HG02642 (cell line): Measurements from ENCODE around the gene MAP1LC3B2.
A peak's percentile ranks its signal among the peaks of the same experiment; 100 is the strongest.

Experiments used
- ATAC-seq: cut with Tn5 transposase; IDR thresholded peaks from one replicate; pipeline ENCODE4 v1.9.1; 2021; ENCODE audit warnings: mild to moderate bottlenecking; ENCODE audit not compliant: unreplicated experiment, poor library complexity

MAP1LC3B2 gene

DNA sequence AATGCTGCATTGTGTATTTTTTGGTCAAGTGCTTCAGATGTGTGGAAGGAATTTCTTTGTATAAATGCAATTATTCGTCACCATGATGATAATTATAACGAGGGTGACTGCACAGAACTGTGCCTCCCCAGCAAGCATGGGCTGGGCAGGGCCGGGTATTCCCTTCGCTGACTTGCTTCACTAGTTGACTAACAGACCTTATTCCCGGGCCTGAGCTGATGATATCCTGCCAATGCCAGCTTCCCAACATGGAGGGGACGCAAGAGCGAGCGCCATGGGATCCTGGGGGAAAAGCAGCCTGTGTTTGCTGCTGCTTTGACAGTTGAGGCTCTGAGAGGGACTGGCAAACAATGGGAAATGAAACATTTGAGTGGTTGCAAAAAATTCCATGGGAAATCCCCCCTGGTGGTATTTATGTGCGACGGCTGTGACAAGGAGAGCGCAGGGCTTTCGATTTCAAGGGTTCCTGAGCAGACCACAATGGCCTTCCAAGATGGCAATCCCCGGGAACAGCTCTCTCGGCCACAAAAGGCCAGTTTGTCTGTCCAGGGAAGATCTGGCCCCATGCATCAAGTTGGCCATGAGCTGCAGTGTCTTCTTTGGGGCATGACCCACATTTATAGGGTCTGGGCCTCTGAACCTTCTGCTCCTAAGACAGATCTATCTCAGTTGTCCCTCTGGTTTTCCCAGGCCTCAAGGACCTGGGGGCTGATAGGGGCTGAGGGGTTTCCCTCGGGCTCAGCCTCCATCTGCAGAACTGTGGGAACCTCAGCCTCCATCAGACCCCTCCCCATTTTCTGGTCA, 21.9 kb upstream of the MAP1LC3B2 start:
- peak; percentile 37 for ATAC-seq

DNA sequence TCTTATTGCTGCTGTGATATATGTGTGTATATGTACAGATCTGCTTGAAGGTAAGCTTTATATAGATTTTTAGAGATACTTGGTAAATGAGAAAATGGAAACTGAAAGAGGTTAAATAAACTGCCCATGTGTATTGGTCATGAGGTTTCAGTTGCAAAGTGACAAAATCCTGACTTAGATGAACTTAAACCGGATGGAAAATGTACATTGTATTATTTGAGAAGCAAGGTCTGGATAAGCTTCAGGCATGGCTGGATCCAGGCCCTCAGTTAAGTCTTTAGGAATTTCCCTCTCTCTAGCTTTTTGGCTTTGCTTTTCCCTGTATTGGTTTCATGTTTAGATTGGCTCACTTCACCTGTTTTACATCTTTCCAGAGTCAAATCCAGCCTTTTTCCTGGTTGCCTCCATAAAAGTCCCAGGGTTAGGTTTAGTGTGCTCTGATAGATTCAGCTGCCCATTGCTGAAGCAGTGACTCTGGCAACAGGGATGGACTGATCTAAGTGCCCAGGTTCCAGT, 21.0 kb upstream of the MAP1LC3B2 start:
- peak; percentile 51 for ATAC-seq

DNA sequence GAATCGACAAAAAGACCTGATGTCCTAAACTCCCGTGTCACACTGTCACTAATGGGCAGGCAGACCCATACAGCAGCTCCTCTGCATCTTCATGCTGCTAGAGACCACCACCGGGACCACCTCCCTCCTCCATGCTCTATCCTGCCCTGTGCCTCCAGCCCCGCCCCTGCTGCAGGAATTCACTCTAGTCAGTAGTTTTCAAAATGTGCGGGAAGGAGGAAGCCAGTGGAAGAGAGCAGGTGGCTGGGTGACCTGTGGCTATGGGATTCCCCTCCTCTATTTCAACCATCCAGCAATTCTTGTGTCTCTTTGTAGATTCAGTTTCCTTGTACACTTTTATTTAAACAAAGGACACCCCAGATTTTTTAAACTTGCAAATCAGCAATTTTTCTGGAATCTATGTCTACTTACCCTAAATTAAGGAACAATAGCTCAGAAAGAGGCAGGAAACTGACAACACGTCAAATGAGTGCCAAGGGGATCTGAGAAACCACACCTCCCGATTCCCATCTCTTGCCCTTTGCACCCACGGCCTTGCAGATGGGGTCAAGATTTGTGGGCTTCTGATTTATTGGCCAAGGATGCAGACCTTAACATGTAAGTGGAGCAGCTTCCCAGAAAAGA, 20.4 kb upstream of the MAP1LC3B2 start:
- no peak for ATAC-seq

DNA sequence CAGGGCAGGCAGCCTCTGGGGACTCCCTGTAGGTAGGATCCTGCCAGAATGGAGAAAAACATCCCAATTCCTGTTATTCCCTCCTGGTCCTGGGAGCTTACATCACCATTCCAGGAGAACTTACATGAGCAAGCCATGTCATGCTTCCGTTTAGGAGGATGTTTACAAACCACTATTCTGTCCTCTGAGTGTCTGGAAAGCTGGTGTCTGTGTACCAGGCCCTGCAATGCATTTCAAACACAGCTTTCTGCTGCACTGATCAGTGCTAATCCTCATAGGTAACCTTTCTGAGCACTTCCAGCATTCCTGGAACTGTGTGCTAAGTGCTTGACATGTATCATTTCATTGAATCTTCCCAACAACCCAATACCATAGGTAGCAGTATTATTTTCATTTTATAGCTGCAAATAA, 19.8 kb upstream of the MAP1LC3B2 start:
- ATAC-seq = no peak

DNA sequence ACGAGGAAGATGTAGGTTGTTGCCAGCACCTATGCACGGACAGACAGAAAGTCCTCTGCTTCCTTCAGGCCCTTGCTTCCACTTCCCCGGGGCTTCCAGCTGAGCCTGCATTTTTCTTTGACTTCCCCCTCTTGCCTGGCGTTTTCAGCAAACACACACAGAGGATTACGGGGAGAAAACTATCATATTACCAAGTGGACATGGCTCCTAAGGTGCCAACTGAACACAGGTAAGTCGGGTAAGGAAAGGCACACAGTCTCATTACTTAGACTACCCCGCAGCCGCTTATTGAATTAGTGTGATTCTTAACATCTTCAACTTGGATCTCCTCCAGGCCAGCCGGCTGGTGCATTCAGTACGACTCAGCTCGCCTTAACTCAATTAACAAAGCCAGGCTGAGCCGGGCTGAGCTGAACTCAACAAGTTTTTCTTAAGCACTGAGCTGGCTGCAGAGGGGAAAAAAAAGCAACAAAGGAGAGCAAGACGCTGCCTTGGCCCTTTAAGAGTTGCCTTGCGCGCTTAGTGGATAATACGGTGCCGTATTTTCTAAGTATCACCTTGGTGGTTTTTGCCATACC, 19.2 kb upstream of the MAP1LC3B2 start:
- no peak for ATAC-seq

DNA sequence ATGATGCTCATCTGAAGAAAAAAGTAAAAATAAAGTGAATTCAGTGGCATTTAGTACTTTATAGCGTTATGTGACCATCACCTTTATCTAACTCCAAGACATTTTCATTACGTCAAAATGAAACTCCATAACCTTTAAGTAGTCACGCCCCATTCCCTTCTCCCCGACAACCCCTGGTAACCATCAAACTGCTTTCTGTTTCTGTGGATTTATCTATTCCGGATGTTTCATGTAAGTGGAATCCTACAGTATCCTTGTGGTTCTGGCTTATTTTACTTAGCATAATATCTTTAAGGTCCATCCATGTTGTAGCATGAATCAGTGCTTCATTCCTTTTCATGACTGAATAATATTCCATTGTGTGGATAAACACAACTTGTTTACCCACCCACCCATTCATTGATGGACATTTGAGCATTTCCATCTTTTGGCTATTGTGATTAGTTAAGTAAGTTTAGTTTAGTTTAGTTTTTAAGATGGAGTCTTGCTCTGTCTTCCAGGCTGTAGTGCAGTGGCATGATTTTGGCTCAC, 18.5 kb upstream of the MAP1LC3B2 start:
- no peak for ATAC-seq

DNA sequence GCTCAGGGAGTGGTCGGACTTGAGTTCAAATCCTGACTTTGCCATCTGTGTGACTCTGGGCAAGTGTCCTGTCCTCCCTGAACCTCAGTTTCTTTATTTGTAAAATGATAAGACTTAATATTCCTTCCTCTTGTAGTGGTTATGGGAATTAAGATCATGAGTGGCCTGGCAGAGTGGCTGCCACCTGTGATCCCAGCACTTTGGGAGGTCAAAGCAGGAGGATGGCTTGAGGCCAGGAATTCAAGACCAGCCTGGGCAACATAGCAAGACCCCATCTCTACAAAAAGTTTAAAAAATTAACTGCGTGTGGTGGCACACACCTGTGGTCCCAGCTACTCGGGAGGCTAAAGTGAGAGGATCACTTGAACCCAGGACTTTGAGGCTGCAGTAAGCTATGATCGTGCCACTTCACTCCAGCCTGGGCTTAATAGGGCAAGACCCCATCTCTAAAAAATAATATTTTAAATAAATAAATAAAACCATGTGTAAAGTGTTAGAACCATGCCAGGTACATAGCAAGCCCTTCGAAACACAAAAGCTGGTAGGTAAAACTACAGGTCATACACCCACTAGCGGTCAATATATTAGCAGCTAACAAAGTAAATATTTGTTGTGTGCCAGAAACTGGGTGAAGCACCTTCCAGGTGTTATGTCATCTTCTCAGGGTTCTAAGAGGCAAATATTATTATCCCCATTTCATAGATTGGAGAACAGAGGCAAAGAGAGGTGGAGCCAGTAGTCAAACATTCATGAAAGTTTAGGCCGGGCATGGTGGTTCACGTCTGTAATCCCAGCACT, 17.4 kb upstream of the MAP1LC3B2 start:
- no peak for ATAC-seq

DNA sequence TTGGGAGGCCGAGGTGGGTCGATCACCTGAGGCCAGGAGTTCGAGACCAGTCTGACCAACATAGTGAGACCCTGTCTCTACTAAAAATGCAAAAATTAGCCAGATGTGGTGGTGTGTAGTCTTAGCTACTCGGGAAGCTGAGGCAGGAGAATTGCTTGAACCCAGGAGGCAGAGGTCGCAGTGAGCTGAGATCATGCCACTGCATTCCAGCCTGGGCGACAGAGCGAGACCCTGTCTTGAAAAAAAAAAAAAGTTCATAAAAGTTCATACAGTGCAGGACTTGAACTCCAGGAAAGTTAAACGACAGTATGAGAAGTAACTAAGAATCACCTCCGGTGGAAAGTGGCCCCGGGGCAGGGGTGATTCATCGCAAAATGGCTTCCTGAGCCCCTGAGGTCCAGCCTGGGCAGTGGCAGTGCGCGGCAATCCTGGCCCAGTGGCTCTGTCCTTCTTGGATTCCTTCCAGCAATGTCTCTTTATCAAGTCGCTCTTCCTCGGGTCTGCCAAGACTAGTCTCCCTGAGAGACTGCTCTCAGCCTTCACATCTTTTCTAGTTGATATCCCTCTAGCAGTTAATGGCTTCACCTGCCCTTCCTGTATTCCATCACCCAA, 16.7 kb upstream of the MAP1LC3B2 start:
- ATAC-seq = no peak

DNA sequence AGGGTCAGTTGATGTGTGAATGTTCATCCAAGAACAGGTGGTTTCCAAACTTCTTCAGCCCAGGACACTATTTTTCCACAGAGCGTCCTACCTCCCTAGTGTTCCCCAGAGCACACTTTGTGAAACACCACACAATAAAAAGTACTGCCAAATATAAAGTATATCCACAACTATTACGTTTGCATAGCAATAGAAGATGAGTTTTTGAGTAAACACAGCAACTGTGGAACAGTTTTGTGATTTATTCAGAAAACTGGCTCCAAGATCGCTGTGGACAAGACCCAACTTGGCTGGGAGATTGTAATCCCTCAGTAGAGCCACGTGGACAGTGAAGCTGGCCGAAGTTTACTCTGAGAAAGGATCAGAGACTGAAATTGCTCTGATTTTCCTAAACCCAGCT, 14.5 kb upstream of the MAP1LC3B2 start:
- no peak for ATAC-seq

DNA sequence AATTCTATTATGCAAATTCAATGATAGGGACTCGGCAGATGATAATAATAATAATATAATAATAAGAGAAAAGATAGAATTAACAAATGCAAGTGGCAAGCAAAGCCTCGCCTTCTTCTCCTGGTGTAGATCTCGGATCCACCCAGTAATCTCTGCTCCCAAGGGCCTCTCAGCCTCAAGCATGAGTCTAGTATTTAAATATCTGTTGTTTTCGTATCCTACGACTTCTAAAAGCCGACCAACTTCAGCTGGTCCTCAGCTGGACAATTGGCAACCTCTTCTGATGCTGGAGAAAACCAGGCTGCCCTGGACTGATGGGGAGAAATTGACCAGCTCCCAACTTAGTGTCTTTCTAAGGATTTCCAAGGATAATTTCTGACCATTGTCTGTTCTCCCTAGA, 14.0 kb upstream of the MAP1LC3B2 start:
- ATAC-seq = no peak

DNA sequence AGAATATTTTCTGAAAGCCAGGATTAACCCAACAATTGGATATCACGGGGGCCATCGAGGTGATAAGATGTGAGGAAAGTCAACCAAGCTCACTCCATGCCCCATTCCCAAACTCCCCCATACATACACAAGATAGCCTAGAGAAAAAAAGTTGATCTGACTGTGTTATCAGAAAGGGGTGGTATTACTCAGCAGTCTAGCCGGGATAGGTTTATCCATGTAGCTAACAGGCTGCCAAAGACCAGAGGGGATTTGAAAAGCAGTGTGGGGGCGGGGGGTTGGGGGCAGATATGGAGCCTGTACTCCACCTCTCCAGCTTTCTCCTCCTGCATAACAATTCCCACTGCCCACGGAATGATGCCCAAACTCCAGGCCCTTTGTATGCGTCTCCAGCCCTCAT, 13.2 kb upstream of the MAP1LC3B2 start:
- ATAC-seq = no peak

DNA sequence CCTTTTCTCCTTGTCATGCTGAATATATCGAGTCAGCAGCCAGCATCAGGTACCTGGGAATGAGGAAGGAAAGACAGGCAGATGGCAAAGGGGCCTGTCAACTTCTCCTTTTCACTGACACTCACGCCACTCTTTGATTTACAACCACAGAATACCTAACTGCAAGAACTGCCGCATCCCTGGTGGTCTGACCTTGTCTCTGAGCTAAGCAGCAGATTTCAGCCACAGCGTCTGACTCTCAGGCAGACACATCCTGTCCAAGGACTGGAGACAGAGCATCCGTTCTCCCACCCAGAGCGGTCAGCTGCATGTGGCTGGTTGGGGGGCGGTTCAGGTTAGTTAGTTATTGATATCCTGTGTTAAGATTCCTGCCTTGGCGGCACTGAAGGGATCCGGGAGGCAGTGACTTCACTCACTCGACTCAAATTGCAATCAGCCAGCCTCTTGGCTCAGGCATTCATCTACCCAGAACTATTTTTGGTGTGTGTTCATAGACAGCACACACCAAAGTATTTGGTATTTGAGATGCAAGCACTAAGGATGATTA, 11.2 kb upstream of the MAP1LC3B2 start:
- peak; percentile 92 for ATAC-seq

DNA sequence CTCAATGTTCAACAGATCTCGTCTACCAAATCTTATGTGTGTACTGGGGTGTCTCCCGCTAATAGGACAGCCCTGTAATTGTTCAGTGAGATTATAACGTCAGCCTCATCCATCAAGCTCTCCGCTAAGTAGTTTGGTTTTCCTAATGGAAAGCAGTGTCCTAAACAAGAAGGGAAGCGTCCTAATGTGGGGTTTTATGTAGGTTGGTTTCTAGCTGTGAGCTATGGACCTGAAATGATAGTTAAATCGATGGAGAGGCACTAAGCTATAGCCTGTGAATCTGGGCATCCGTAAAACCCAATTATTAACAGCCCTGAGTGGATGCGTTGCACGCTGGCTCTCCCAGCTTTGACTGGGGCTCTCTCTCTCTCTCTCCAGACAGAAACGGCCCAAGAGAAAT, 9.2 kb upstream of the MAP1LC3B2 start:
- ATAC-seq = no peak

DNA sequence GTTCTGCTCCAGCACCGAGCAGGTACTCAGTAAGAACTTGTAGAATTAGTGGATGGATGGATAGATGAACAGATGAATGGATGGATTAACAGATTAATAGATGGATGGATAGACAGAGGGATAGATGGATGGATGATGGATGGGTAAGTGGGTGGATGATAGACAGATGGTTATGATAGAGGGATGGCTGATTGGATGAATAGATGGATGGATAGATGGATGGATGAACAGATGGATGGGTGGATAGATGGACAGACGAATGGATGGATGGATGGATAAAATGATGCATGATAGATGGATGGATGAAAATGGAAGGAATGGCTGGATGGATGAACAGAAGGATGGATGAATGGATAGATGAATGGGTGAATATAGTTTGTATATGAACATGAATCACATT, 8.0 kb upstream of the MAP1LC3B2 start:
- no peak for ATAC-seq

DNA sequence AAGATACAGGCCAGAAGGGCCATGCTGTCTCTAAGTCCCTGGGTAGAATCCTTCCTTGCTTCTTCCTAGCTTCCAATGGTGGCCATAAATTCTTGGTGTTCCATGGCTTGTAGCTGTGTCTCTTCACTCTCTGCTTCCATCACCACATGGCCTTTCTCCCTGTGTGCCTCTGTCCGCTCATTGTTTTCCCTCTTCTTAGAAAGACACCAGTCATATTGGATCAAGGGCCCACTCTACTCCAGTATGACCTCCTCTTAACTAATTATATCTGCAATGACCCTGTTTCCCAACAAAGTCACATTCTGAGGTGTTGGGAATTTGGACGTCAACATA, 7.6 kb upstream of the MAP1LC3B2 start:
- ATAC-seq = no peak

DNA sequence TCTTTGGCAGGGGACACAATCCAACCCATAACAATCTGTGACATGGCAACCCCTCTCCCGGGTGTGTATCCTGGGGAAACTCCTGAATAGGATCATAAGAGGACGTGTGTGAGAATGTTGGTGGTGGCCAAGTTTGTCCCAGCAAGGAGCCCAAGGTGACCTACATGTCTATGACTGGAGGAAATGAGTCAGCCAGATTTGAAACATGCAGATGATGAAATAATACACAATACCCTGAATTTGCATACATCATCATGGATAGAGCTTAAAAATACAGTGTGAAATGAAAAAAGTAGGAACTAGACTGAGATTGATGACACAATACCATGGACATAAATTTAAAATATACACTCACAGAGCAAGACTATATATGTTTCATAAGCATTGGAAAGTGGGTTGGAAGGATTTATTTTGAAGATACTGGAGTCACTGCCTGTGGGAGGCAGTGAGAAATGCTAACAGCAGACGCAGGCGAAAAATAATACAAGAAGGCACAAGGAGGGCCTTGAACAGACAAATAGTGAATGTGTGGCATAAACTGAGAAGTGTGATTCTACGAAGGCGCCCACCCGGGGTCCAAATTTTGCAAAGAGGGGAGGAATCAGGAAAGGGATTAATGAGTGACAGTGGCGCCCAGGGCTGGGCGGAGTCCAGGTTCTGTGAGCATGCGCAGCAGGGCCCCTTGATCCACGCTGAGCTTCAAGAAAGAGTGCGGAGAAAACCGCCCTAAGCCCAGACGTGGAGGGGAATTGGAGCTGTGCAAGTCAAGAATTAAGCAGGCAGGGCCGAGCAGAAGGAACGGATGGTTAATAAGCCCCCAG, 7.0 kb upstream of the MAP1LC3B2 start:
- no peak for ATAC-seq

DNA sequence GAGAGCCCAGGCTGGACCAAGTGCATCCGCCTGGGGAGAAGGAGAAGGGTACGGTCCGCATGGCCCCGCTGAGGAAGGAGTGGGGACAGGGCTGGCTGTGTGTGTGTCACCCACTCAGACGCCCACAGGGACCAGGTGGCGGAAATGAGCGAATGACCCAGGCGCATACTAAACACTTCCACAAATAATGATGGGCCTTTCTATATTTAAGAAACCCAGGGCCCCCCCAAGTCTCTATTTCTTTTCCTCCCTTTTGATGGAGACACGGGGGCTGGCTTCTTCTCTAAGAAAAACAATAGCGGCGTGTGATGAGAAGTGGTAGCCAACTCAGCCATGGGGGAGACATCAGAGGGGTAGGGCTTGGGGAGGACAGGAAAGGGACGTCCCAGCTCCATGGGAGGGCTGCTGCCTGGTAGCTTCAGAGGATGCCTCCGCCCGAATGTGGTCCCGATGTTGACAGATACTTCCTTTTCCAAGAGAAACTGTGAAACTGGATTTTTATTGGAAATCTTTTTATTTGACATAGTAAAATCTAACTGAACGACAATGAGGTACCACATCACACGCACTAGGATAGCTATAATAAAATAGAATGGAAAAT, 6.3 kb upstream of the MAP1LC3B2 start:
- no peak for ATAC-seq

DNA sequence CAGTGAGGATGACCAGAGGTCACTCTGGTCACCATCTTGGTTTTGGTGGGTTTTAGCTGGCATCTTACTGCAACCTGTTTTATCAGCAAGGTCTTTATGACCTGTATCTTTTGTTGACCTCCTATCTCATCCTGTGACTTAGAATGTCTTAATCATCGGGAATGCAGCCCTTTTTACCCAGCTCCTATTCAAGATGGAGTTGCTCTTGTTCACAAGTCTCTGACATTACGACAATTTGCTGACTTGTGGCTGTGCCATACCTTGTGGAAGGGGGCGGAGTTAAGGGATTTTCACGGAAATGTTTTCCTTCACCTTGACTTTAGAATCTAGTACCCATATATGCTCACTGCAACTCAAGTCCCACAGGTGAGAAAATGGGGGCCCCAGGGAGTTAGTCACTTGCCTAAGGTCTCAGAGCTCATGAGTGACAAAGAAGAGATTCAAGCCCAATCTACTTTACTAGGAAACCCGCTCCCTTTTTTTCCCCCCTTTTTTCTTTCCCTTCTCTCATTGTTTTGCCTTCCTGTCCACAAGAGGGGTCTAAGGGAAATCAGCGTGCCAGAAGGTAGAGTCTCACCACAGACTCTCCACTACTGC, 2.7 kb upstream of the MAP1LC3B2 start:
- no peak for ATAC-seq
